SH-SY5Y (cell line): ENCODE data around the gene ZNF564.

Source experiments
- GATA2 ChIP-seq: IDR thresholded peaks from 2 replicates; pipeline ENCODE4 v1.6.1; 2011; ENCODE audit warnings: mild to moderate bottlenecking, low read depth, low read length
- GATA3 ChIP-seq: IDR thresholded peaks from 2 replicates; pipeline ENCODE4 v1.6.1; 2011; ENCODE audit warnings: low read depth, mild to moderate bottlenecking, low read length, moderate library complexity

DNA sequence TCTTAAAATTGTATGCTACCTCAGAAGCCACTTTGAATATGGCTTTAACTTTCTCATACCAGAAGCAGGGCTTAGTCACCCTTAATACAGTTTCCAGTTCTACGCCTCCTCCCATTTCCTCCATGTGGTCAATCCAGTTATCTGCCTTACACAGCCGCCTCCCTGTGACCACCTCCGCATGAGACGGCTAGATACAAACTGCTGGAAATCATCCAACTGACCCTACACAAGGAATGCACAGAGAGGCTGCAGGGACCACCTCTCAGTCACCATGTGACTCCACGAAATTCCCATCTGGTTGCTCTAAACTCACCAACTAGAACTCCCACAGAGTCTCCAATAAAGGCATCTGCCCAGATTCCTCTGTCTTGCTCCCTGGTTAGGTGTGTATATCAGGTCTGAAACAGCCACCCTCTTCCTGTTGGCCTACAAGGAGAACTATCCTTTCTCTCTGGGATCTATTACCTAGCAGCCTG, 6.8 kb downstream of the ZNF564 start:
- TF ChIP-seq GATA2: no peak
- TF ChIP-seq GATA3: no peak
